ENCODE data around the gene CMSS1. TPM values are rescaled to one million over a fixed set of nuclear protein-coding genes. Genes with fewer than 3 reads are reported as not detected.

CMSS1 gene
- total and polyA plus RNA-seq, 11 donors = 13.5 to 48.4 (median 34.8) TPM

DNA sequence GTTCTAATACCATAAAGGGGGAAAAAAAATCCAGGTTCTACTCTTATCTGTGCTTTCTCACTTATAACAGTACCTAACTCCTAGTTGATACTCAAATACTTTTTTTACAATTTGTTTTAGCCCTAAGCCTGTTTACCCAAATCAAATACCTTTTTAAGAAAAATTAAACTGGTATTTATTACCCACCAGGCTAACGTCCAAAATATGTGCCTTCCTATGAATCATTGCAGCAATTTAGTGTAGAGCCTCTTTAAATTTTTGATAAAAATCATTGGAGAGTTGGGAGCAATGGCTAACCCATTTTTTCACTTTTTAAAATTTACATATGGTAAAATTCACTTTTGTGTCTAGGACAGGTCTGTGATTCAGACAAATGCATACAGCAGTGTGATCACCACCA lies 268.7 kb downstream of the CMSS1 start:
- Histone ChIP-seq H3K27ac (peak overlapping the region in 1 of 12 donors; percentile 4), H3K4me3 (no peak overlapping the region), H3K9me3 (no peaks in the 10 kb centered on the region), H3K27me3 (no peaks in the 10 kb centered on the region), H3K36me3 (no peaks in the 10 kb centered on the region), H3K4me1 (peaks cover 0 to 40% (median 20%) of the 10 kb centered on the region in 12 donors)
- intact Hi-C loops (cut with DNase I) = no loop called here
- ATAC-seq (no peak), DNase-seq (no peak)
- TF ChIP-seq, protein P1, sequence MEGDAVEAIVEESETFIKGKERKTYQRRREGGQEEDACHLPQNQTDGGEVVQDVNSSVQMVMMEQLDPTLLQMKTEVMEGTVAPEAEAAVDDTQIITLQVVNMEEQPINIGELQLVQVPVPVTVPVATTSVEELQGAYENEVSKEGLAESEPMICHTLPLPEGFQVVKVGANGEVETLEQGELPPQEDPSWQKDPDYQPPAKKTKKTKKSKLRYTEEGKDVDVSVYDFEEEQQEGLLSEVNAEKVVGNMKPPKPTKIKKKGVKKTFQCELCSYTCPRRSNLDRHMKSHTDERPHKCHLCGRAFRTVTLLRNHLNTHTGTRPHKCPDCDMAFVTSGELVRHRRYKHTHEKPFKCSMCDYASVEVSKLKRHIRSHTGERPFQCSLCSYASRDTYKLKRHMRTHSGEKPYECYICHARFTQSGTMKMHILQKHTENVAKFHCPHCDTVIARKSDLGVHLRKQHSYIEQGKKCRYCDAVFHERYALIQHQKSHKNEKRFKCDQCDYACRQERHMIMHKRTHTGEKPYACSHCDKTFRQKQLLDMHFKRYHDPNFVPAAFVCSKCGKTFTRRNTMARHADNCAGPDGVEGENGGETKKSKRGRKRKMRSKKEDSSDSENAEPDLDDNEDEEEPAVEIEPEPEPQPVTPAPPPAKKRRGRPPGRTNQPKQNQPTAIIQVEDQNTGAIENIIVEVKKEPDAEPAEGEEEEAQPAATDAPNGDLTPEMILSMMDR (IDR thresholded peaks at IDR 0.05) = no peak
- no peak for TF ChIP-seq POLR2A (IDR thresholded peaks at IDR 0.05)
- WGBS, 4 donors = 69 to 95% (median 92%) methylated on average over 1 of the region's 1 CpG

DNA sequence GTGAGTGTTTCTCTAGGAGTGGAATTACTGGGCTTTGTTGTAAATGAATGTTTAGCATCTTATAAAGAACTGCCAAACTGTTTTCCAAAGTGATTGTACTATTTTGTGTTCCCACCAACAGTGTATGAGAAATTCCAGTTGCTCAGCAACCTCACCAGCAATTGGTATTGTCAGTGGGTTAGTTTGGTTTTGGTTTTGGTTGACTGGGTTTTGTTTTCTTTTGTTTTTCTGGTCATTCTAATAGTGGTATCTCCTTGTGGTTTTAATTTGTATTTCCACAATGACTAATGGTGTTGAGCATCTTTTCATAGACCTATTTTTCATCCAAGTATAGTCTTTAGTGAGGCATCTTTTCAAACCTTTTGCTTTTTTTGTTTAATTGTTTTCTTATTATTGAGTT lies 269.5 kb downstream of the CMSS1 start:
- H3K36me3 ChIP-seq = no peaks in the 10 kb centered on the region
- no peak for DNase-seq
- TF ChIP-seq, protein P1 (IDR thresholded peaks at IDR 0.05) = no peak
- TF ChIP-seq POLR2A (IDR thresholded peaks at IDR 0.05) = no peak
- H3K4me3 ChIP-seq = no peak overlapping the region
- H3K27ac ChIP-seq = peak overlapping the region in 2 of 12 donors; percentile 4 to 7
- H3K9me3 ChIP-seq = no peaks in the 10 kb centered on the region
- ATAC-seq = no peak
- no peaks in the 10 kb centered on the region for H3K27me3 ChIP-seq
- peaks cover 0 to 40% (median 20%) of the 10 kb centered on the region in 12 donors for H3K4me1 ChIP-seq
- intact Hi-C loops (cut with DNase I) = no loop called here

GRCh38 chr3:100088735-100089368 lies 271.2 kb downstream of the CMSS1 start:
- Histone ChIP-seq H3K4me3 (no peak overlapping the region), H3K27me3 (no peaks in the 10 kb centered on the region), H3K27ac (no peak overlapping the region), H3K9me3 (no peaks in the 10 kb centered on the region), H3K36me3 (no peaks in the 10 kb centered on the region), H3K4me1 (peaks cover 0 to 40% (median 19%) of the 10 kb centered on the region in 12 donors)
- TF ChIP-seq POLR2A (IDR thresholded peaks at IDR 0.05) = no peak
- TF ChIP-seq, protein P1 (IDR thresholded peaks at IDR 0.05) = no peak
- 78 to 94% (median 88%) methylated on average over 2 of the region's 2 CpGs for WGBS, 4 donors
- DNase-seq (no peak), ATAC-seq (no peak)
- intact Hi-C loops (cut with DNase I) = no loop called here

- ATAC-seq (peak in 3 of 4 donors; percentile 69 to 81 (median 80)), DNase-seq (peak in 2 of 5 donors; percentile 25 to 46)
- Histone ChIP-seq H3K4me1 (peaks cover 0 to 40% (median 19%) of the 10 kb centered on the region in 12 donors), H3K27ac (peak overlapping the region in 2 of 12 donors; percentile 6 to 9), H3K9me3 (no peaks in the 10 kb centered on the region), H3K27me3 (no peaks in the 10 kb centered on the region), H3K36me3 (no peaks in the 10 kb centered on the region), H3K4me3 (no peak overlapping the region)
- intact Hi-C loops (cut with DNase I) = no loop called here
- TF ChIP-seq, protein P1 (IDR thresholded peaks at IDR 0.05) = peak in 11 of 12 donors; percentile 15 to 48 (median 32)
- TF ChIP-seq POLR2A (IDR thresholded peaks at IDR 0.05) = no peak
- WGBS, 4 donors = 73 to 82% (median 77%) methylated on average over 7 of the region's 7 CpGs
Observed at GRCh38 chr3:100089812-100090668, 272.4 kb downstream of the CMSS1 start.

All from heart left ventricle (tissue), 16 donors.